ENCODE data around the gene IFITM5. TPM values are rescaled to one million over a fixed set of nuclear protein-coding genes. Genes with fewer than 3 reads are reported as not detected.
"Not testable (repeated sequence)": the region's sequence is repeated elsewhere in the genome, so short reads cannot be mapped to it uniquely, and the experiment has no call there.

The IFITM5 gene
- total RNA-seq, 1 experiment from 2014 or later, result not detected

DNA sequence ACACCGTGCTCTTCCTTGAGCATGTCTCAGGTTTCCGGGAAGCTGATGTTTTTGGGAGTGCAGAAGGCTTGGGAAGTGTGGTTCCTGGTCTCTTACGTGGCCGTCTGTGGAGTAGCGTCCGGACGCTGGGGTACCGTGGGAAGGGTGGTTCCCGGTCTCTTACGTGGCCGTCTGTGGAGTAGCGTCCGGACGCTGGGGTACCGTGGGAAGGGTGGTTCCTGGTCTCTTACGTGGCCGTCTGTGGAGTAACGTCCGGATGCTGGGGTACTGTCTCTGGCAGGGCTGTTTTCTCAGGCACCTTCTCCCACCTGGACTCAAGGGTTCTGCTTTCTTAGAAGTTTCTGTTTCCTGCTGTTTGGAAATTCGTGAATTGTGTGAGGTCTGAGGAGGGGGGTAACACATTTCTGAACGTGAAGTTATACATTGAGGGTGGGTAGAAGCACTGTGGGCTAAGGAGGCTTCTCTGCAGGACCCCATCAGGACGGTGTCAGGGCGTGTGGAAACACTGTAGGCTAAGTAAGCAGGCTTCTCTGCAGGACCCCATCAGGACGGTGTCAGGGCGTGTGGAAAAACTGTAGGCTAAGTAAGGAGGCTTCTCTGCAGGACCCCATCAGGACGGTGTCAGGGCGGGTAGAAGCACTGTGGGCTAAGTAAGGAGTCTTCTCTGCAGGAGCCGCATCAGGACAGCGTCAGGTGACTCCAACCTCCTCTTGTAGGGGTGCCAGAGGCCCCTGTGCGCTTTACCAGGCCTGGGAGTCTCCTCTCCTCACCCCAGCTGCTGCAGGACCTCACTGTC, 26.7 kb upstream of the IFITM5 start:
- CTCF ChIA-PET, result no interaction called here
- peak; percentile 48 for ATAC-seq
- no peak for DNase-seq (ENCODE audit: low read depth, low spot score)
- no peak overlapping the region for H3K4me3 ChIP-seq (ENCODE audit: low read depth in 2 of 2, low read length in 2 of 2)
- H3K4me1 ChIP-seq (ENCODE audit: control insufficient read depth, insufficient read depth, low read length), result peaks cover 32% of the 10 kb centered on the region
- intact Hi-C loops (cut with micrococcal nuclease; ENCODE audit: unreplicated experiment) (no loop called here), in situ Hi-C loops (cut with HindIII; ENCODE audit: low pct_unique_long_range_greater_than_20kb, low sequenced_read_pairs) (no loop called here)
- TF ChIP-seq TCF7L2 (IDR thresholded peaks at IDR 0.05; ENCODE audit: low read depth, low read length) (no peak), SIN3A (IDR thresholded peaks at IDR 0.05; ENCODE audit: borderline replicate concordance, insufficient read depth, low read depth, low read length) (no peak), POLR2AphosphoS5 (IDR thresholded peaks at IDR 0.05; ENCODE audit: low read depth, low read length) (no peak)
- TF ChIP-seq, protein P1, sequence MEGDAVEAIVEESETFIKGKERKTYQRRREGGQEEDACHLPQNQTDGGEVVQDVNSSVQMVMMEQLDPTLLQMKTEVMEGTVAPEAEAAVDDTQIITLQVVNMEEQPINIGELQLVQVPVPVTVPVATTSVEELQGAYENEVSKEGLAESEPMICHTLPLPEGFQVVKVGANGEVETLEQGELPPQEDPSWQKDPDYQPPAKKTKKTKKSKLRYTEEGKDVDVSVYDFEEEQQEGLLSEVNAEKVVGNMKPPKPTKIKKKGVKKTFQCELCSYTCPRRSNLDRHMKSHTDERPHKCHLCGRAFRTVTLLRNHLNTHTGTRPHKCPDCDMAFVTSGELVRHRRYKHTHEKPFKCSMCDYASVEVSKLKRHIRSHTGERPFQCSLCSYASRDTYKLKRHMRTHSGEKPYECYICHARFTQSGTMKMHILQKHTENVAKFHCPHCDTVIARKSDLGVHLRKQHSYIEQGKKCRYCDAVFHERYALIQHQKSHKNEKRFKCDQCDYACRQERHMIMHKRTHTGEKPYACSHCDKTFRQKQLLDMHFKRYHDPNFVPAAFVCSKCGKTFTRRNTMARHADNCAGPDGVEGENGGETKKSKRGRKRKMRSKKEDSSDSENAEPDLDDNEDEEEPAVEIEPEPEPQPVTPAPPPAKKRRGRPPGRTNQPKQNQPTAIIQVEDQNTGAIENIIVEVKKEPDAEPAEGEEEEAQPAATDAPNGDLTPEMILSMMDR (IDR thresholded peaks at IDR 0.05), result no peak
- TF ChIP-seq, protein P2, sequence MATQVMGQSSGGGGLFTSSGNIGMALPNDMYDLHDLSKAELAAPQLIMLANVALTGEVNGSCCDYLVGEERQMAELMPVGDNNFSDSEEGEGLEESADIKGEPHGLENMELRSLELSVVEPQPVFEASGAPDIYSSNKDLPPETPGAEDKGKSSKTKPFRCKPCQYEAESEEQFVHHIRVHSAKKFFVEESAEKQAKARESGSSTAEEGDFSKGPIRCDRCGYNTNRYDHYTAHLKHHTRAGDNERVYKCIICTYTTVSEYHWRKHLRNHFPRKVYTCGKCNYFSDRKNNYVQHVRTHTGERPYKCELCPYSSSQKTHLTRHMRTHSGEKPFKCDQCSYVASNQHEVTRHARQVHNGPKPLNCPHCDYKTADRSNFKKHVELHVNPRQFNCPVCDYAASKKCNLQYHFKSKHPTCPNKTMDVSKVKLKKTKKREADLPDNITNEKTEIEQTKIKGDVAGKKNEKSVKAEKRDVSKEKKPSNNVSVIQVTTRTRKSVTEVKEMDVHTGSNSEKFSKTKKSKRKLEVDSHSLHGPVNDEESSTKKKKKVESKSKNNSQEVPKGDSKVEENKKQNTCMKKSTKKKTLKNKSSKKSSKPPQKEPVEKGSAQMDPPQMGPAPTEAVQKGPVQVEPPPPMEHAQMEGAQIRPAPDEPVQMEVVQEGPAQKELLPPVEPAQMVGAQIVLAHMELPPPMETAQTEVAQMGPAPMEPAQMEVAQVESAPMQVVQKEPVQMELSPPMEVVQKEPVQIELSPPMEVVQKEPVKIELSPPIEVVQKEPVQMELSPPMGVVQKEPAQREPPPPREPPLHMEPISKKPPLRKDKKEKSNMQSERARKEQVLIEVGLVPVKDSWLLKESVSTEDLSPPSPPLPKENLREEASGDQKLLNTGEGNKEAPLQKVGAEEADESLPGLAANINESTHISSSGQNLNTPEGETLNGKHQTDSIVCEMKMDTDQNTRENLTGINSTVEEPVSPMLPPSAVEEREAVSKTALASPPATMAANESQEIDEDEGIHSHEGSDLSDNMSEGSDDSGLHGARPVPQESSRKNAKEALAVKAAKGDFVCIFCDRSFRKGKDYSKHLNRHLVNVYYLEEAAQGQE (IDR thresholded peaks at IDR 0.05; ENCODE audit: insufficient read depth in 1 of 2, low read depth in 2 of 2, low read length in 1 of 2), result no peak
- no peaks in the 10 kb centered on the region for H3K9me3 ChIP-seq (ENCODE audit: control insufficient read depth, insufficient read depth, low read depth, low read length)
- no TSS peak for BruUV-seq (replicated peaks)
- peak overlapping the region; percentile 62 for H3K27ac ChIP-seq (ENCODE audit: low read length)
- no peaks in the 10 kb centered on the region for H3K36me3 ChIP-seq (ENCODE audit: control insufficient read depth, insufficient read depth, low read length)
- no peaks in the 10 kb centered on the region for H3K27me3 ChIP-seq (ENCODE audit: control insufficient read depth, insufficient read depth, low read length)
- POLR2A ChIA-PET, result interaction anchor here (0.8 kb wide), 1 partner anchor 78 kb away, joined by 5 read pairs; no protein-coding TSS in a partner anchor

DNA sequence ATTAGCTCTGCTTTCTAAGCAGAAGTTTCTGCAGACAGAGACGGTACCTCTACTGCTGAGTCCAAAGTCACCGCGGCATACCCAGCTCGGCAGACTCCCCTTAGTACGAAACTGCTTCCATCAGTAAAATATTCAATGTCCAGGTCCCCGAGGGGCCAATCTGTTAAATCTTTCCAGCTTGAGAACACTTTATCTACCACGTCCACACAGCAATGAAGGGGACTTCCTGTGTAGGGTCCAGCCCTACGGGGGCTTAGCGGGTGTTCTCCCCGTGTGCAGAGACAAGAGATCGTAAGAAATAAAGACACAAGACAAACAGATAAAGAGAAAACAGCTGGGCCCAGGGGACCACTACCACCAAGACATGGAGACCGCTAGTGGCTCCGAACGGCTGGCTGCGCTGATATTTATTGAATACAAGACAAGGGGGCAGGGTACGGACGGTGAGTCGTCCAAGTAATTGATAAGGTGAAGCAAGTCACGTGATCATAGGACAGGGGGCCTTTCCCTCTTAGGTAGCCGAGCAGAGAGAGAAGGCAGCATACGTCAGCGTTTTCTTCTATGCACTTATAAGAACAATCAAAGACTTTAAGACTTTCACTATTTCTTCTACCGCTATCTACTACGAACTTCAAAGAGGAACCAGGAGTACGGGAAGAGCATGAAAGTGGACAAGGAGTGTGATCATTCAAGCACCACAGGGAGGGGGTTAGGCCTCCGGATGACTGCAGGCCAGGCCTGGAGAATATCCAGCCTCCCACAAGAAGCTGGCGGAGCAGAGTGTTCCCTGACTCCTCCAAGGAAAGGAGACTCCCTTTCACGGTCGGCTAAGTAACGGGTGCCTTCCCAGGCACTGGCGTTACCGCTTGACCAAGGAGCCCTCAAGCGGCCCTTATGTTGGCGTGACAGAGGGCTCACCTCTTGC, 25.5 kb upstream of the IFITM5 start:
- intact Hi-C loops (cut with micrococcal nuclease; ENCODE audit: unreplicated experiment); in situ Hi-C loops (cut with HindIII; ENCODE audit: low pct_unique_long_range_greater_than_20kb, low sequenced_read_pairs); ATAC-seq; H3K4me3 ChIP-seq (ENCODE audit: low read depth in 2 of 2, low read length in 2 of 2); BruUV-seq (replicated peaks); H3K36me3 ChIP-seq (ENCODE audit: control insufficient read depth, insufficient read depth, low read length); H3K27me3 ChIP-seq (ENCODE audit: control insufficient read depth, insufficient read depth, low read length); CTCF ChIA-PET; DNase-seq (ENCODE audit: low read depth, low spot score); H3K9me3 ChIP-seq (ENCODE audit: control insufficient read depth, insufficient read depth, low read depth, low read length): not testable (repeated sequence)
- Histone ChIP-seq H3K27ac (ENCODE audit: low read length) (peak overlapping the region; percentile 53), H3K4me1 (ENCODE audit: control insufficient read depth, insufficient read depth, low read length) (peaks cover 32% of the 10 kb centered on the region)
- POLR2A ChIA-PET, result interaction anchor here (0.8 to 1.3 kb wide), 3 partner anchors 15 to 77 kb away, joined by 3 to 5 read pairs (median 3); no protein-coding TSS in a partner anchor
